Nucleus accumbens (tissue), 56 donors: ENCODE measurements around the gene TNFAIP8L3.
A peak's percentile ranks its signal among the peaks of the same experiment; 100 is the strongest.
"Not testable (repeated sequence)": the region's sequence is repeated elsewhere in the genome, so short reads cannot be mapped to it uniquely, and the experiment has no call there.

Experiments used
- DNase-seq, 56 donors: peaks; one replicate each; lab custom pipeline; 2025; lab: John Stamatoyannopoulos, UW

Gene TNFAIP8L3

DNA sequence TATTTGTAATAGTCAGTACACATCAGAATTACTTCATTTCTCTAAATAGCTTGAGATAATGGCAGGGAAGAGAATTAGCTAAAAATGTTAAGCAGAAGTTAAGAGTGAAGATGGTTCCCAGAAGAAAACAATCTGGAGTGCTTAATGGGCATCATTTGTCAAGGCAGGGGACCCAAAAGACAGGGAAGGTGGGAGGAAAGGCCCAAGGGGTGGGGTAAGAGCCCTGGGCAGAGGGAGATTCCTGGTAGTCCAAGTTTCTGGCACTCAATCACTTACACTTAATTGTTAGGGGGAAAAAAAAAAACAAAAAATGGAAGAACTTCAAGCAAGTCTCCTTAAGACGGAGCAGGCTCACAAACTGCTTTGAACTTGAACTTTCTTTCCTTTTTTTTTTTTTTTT is 28.9 kb downstream of the TNFAIP8L3 start:
- no peak for DNase-seq

DNA sequence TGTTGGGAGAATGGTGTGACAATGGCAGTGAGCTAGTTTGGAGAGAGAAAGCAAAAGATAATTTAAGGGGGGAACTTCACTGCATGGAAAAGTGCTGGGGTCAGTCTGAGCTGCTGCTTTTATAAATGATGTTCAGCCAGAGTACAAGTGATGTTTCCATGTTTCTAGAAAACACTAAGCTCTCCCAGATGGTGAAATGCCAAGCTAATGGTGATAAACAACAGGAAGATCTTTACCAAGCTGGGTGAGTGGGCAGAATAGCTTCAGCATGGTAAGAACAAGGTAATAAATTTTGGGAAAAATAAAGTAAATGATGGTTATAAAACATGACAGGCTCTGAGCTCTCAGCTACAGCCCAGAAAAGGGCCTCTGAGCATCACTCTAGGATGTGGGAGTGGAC is 29.4 kb downstream of the TNFAIP8L3 start:
- no peak for DNase-seq

DNA sequence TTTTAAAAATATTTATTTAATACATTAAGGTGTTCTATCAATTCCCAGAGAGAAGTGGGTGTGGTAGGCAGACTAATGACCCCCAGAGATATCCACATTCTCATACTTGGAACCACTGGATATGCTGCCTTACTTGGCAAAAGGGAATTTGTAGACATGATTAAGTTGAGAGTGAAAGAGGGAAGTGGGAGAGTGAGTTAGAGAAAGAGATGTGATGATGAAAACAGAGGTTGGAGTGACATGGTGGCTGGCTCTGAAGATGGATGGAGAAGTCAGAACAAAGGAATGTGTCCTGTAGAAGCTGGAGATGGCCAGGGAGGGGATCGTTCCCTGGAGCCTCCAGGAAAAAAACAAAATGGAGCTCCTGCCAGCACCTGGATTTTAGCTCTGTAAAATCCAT is 32.0 kb downstream of the TNFAIP8L3 start:
- DNase-seq, result no peak

DNA sequence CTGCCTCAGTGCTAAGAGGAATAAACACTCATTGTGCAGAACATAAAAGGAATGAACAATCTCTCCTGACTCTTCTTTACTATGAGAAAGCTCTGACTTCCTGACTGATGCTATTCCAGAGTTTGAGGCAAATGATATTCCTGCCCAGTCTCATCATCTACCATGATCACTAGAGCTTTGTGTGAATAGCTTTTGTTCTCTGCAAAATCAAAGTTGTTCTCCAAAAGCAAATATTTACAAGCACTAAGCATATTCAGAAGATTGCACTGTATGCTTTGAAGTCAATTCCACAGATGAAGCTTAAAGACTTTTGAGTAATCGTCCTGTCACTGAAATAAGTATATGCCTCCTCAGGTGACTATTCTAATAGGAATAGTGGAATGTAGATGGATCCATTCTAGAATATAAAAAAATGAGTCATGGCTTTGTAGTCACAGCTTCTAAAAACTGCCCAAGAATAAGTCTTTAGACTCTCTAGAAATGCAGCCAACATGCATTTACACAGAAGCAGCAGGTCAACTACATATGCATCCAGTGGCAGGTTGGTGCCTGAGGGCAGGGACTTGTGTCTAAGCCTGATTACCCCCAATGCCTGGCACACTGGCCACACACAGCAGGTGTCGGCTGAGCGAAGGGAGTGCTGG is 34.6 kb downstream of the TNFAIP8L3 start:
- DNase-seq, result no peak

DNA sequence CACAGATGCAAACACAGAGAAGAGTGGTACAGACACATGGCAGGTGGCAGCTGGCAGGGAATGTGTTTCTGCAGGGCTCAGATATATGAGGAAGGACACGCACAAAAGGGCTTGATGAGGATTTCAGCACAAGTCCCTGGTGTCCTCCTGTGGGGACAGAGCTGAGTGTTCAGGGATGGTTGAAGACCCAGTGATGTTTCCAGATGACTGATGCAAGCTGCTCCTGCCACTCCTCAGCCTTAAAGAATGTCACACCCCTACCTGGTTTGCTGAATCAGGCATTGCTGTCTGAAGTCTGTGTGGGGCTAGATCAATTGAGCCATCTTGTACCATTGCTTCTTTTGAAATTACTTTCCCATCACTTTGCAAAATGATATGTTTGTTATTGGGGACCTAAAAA is 40.2 kb downstream of the TNFAIP8L3 start:
- DNase-seq, result no peak

DNA sequence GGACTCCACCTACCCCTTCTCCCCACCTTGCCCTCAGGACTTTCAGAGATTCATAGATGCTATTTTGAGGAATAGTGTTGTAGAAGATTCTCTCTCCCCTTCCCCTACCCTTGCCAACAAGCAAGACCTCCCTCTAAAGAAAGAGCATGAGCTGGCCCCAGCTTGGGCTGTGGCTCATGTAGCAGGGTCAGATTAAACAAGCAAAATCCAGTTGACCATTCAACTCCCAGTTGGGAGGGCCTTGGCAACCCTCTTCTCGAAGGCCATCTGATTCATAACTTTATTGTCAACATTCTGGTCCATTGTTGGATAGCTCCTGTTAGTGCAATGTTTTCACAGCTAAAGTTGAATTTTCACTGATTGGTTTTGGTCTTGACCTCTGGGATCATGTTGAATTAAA is 41.1 kb downstream of the TNFAIP8L3 start:
- DNase-seq, result no peak

DNA sequence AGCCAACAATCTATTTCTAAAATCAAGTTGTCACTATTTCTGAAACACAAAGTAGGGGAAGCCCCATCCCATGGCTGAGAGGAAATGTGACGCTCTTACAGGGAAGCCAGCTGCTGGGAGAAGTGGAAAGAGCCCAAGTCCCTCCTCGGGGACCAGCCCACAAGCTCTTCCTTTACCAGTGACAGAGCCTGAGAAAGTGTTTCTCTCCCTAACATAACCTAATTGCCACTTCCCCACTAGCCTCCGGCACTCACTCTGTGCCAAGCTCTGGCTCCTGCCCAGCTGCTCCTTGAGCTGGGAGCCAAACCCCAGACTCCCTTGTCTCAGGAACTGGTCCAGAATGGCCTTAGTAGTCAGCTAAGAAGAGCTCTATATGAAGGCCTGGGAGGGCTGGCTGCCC is 42.9 kb downstream of the TNFAIP8L3 start:
- peak in 32 of 56 donors; percentile 2 to 75 (median 30) for DNase-seq

DNA sequence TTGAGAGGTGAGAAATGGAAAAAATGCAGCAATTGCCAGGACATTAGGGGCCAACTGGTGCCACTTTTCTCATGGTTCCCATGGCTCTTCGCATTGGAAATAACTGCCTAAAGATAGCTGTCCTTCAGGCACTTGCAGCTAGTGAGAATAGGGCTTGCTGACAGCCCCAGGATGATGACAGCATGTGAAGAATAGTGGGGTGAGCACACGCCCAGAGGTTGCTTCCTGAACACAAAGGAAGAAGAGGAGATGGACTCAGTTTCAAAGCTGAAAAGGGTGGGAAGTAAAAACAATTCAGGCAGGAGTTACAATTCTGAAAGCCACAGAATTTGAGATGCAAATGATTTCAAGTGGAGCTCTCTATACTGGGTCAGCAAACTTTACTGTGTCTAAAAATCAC is 45.6 kb downstream of the TNFAIP8L3 start:
- no peak for DNase-seq

DNA sequence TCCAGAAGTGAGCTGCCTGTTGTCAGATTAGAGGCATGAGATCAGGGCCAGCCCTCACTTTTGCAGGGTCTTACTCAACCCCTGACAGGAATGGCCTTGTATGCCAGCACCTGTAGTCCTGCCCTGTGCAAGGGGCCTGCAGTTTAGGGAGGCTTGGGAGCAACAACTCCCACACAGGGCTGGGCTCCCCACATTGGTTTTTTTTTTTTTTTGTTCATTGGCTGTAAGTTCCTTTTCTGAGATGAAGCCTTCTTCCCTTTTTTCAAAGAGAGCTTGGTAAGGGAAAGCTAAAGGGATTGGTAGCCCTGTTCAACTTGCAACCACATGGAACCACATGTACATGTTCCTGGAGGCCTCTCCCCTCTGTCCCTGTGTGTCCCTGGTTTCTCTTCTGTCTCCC is 46.4 kb downstream of the TNFAIP8L3 start:
- DNase-seq, result no peak

DNA sequence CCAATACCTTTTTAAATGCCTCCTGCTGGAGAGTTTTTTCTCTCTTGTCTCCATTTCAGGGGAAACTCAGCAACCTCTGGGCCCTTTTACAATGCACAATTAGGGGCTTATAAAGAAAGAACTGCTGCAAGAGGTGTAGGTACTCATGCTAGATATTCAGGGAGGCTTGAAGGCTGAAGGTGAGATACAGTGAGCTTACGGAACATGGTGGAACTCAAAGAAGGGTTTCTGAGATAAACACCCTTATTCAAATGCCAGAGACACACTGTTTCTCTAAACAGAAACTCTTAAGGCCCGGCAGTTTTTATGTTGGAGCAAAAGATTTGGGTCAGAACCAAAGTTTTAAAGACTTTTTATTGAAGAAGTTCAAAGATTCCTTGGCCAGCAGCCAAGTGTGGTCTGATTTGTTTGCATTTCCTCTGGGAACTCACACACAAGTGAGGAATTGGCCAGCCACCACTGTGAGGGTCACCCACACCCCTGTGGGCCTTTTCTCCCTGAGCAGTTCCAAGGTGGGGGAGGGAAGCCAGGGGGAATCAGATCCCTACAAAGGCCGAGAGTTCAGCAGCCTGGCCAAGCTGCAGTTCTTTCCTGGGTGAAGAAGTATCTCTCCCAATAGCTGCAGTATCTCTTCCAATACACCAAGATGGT is 47.8 kb downstream of the TNFAIP8L3 start:
- peak in 19 of 56 donors; percentile 7 to 71 (median 29) for DNase-seq

DNA sequence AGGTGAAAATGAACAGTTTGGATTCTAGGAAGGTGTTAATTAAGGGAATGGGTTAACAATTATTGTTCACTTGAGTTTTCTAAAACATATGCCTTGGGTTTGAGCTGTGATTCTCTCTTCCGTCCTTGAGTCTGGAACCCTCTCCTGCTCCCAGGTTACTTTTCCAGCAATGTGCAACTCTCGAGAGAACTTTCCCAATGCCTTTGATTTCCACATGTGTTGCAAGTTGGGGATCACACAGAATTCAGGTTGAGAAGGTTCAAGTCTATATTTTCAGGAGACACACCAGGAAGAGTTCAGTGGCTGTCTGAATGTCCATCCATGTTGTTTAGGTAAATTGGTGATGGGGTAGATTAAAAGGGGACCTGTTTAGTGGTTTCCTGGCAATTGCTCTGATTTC is 48.7 kb downstream of the TNFAIP8L3 start:
- no peak for DNase-seq

DNA sequence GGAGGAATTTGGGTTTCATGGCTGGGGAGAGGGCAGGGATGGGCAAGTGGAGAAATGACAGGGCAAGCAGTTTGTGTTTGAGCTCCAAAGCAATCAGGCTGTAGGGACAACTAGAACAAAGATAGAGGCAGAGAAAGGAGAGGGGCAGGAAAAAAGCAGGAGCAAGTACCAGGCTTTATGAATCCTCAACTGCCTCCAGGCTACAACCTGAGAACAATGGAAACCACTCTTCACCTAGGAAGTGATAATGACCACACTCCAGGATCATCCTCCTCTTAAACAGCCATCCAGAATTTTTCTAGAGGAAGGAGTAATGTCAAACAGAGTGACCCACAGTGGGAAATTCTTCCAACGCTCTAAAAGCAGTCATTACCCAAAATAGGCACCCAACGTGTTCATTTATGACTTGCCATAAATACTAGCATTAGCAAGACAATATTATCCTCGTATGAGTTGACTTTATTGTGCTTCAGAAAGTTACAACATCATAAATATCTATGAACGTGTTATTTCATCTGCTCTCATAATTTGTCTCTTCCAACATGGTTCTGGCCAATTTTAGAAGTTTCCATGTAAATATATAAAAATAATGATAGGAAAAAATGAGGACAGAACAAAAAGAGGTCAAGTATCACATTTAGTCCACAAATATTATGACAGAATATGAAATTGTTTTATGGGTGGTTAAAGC is 50.5 kb downstream of the TNFAIP8L3 start:
- DNase-seq, result no peak

DNA sequence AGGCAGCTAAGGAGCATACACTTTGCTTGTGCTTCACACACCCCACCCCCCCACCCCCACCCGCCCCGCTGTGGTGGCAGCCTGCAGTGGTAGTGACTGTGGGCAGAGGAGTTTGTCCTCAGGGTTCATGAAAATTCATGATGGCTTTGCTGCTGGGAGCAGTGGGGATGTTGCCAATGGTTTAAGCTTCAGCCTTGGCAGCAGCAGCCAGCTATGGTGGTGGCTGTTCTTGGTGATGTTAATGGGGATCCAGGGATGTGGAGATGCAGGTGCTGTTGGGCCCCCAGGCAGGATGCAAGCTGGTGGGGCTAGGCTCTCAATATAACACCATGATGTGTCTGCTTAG is 55.8 kb downstream of the TNFAIP8L3 start:
- peak in 1 of 56 donors; percentile 5 for DNase-seq

DNA sequence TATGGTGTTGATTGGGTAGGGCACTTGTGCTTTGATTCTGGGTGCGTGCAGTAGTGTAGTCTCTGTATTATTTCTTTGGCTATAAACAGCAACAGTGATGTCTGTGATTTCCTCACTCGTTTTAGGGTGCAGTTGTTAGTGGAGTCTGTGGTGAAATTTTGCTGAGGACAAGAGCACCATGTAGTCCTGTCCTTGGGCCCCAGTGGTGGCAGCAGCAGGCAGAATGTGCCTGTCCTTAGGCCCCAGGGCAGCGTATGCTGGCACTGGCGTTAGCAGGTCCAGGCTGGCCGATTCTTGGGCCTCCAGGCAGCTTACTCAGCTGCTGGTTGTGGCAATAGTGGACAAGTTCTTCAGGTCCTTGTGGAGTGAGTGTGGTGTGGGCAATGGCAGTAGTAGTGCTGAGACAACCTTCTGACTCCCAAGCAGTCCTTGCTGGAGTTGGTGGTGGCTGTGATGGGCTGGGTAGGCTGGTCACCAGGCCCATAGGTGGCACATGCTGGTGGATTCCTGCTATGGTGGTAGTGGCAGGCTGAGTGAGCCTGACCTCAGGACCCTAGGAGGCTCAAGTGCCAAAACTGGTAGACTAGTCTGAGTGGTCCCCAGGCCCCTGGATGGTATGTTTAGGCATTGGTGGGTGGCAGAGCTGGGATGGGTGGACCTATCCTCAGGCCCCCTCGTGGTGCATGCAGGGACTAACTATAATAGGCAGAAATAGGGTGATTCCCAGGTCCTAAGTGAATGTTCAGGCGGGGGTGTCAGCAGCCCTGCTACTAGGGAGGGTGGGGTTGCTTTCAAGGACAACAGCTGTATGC is 56.3 kb downstream of the TNFAIP8L3 start:
- DNase-seq, result no peak

DNA sequence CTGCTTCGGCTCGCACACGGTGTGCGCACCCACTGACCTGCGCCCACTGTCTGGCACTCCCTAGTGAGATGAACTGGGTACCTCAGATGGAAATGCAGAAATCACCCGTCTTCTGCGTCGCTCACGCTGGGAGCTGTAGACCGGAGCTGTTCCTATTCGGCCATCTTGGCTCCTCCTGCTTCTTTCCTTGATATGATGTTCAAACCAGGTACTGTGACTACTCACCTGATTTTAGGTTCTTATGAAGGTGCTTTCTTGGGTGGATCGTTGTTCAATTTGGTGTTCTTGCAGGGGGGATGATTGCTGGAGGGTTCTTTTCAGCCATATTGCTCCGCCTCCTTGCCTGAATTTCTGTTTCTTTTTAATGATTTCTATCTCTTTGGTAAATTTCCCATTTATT is 57.2 kb downstream of the TNFAIP8L3 start:
- DNase-seq, result not testable (repeated sequence)

DNA sequence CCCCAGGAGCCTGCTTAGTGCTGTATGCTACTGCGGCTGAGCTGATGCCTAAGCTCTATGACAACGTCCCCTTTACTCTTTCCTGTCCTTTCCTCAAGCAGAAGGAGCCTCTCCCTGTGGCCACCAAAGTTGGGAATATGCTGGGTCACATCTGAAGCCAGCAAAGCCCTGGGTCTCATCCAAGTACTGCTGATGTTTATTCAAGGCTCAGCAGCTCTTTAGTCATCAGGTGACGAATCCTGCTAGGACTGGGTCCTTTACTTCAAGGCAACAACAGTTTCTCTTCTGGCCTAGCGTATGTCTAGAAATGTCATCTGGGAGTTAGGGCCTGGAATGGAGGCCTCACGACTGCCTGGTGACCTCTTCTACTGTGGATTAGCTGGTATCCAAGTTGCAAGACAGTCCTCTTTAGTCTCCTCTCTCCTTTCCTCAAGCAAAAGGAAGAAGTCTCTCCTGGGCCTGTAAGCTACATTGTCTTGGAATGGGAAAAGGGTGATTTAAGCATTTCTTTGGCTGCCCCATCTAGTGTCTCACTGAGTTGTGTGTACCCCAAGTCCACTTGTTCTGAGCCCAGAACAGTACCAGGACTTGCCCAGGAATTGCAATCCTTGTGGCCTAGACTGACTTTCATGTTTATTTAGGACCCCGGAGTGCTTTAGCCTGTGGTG is 63.9 kb downstream of the TNFAIP8L3 start:
- no peak for DNase-seq

DNA sequence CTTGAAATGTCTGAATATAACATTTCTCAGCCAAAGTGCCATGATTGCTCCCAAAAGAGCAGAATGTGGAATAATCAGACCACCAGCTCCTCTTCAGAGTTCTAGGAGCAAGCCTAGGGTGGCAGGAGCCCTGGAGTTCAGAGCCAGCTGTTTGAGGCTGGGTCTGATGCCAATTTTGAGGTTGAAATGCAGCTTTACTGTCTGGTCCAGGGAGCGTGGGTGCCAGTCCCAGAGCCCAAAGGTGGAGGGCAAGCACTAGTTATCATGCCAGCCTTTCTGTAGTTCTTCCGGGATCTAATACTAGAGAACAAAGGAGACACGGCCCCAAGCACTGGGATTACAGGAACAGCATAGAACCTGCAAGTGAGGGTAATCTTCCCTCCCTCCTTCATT is 69.3 kb downstream of the TNFAIP8L3 start:
- DNase-seq, result no peak

DNA sequence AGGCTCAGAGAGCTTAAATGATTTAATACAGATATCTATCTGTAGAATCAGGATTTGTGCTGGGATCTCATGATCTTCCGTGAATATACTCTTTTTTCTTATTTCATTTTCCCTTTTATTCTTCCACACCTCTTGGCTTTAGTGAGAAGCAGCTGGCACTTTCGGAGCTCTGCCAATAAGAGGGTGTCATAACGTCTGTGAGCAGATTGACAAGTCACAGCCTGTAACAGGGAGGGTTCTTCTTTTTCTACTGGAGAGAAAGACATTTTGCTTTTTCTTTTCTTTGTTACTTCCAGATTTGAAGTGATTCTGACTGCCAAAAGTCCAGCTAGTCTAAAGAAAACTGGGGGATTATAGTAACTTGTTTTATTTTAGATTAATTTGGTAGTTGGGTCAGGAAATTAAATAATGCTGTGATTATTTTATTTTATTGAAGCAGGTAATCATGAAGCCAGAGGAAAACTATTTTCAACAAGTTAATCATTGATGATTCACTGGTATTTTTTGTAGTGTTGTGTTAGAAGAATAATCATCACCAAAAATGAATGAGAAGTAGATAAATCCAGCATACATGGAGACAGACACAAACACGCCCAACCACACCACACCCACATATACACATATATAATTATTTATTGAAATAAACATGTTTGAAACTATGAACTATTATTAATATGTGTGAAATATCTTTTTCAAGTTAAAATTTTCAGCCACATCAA is 69.8 kb downstream of the TNFAIP8L3 start:
- DNase-seq, result no peak

DNA sequence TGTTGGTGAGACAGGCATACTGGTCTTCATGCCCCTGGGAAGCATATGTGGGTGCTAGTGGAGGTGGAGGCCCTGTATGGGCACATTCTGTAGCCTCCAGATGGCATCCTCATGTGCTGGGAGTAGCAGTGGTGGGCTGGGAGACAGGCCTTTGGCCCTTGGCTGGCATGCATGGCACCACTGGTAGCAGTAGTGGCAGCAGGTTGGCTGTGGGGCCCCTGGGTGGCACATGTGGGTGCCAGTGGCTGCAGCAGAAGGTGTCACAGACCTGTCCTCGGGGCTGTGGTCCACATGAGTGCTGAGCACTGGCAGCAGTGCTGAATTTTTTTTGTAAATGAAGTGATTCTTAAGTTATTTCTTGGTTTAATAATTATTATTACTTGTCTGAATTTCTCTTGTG is 71.2 kb downstream of the TNFAIP8L3 start:
- no peak for DNase-seq

DNA sequence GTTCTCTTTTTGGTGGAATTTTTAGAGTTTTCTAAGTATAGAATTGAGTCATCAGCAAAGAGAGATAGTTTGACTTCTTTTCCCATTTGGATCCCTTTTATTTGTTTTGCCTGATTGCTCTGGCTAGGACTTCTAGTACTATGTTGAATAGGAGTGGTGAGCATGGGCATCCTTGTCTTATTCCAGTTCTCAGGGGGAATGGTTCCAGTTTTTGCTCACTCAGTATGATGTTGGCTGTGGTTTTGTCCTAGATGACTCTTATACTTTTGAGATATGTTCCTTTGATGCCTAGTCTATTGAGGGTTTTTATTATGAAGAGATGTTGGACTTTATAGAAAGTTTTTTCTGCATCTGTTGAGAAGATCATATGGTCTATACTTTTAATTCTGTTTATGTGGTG is 72.5 kb downstream of the TNFAIP8L3 start:
- DNase-seq, result no peak
